HG02588 (cell line): Measurements from ENCODE around the gene ZNFX1.

ENCODE experiments used
- ATAC-seq: cut with Tn5 transposase; IDR thresholded peaks from one replicate; pipeline ENCODE4 v1.9.1; 2021; ENCODE audit warnings: mild to moderate bottlenecking, moderate library complexity; ENCODE audit not compliant: unreplicated experiment

Gene ZNFX1

GRCh38 chr20:49279677-49280462 is 2.0 kb upstream of the ZNFX1 start:
- ATAC-seq, result no peak

GRCh38 chr20:49278818-49279676 is 1.2 kb upstream of the ZNFX1 start:
- no peak for ATAC-seq

GRCh38 chr20:49277786-49278035 is 146 bp downstream of the ZNFX1 start:
- no peak for ATAC-seq

DNA sequence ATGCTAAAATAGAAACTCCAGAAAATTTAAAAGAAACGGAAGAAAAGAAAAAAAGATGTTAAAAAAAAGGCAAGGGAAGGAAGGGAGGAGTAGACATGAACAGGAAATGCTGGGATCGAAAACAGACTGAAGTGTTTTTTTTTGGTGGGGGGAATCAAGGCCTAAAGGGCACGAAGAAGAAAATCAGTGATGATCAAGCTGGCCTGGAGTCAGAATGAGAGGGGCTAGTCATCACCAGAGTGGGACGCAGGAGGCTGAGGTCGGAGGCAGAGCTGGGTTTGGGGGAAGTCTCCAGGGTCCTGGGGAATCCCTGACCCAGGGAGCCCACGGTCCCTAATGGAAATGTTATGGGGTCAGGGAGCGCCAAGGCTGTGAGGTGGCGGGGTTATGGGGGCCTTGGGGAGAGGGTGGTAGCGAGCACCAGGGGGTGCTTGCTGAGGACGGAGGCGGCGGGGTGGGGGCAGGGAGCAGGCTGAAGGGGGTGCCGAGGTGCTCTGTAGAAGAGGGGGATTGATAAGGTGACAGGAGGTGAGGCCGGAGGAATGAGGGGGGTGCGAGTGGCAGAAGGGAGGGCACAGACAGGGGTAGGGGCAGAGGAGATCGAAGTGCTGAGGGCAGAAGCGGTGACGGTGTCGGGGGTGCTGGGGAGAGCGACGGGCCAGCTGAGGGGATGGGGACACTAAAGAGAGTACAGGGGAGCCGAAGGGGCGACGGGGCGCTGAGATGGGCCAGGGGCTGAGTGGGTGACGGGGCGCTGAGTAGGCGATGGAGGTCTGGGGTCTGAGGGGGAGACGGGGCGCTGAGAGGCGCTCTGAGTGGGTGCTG is 684 bp downstream of the ZNFX1 start:
- ATAC-seq, result no peak

DNA sequence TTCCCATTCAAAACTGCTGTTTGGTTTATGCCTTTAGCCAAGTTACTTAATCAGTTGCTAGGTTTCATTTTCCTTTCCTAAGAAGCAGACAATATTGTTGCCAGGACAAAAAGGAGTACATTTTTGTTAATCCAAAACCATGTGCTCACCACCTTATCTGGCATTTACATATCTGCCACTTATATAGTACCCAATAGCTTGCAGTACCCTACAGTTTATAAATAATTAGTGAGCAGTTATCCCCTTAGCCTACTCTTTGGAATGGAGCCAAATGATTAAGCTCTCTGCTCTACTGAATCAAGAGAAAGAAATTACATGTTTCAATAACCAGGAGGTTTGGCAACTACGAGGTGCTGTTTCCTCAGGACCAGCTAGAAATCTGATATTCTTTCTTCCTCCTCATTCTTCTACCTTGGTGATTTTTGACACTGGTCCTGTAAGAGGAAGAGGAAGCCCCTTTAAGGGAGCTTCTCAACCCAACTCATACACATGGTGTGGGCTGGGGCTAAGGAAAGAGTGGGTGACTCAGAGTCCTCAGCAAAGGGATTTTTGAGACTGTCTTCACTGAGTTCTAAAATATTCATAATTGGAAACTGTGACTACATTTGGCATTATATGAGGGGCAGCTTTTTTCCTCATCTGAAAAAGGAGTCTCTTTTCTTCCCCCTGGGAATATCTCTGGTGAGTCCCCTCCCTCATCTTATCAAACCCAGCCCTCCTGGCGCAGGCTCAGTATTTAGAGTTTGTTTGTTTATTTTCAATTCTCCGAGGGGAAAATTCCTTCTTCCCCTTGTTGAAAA is 1.5 kb downstream of the ZNFX1 start:
- ATAC-seq, result no peak

- no peak for ATAC-seq
Measured at GRCh38 chr20:49275636-49276035, 2.2 kb downstream of the ZNFX1 start.

DNA sequence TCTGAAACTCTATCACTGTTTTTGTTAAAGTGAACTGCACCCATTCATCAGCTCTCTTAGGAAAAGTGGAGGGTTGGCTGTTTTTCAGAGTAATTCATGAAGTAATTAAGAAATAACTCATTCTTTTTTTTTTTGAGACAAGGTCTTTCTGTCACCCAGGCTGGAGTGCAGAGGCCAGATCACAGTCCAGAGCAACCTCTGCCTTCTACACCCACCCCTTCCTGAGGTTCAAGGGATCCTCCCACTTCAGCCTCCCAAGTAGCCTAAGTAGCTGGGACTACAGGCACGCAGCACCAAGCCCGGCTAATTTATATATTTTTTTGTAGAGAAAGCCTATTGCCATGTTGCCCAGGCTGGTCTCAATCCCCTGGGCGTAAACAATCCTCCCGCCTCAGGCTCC is 2.6 kb downstream of the ZNFX1 start:
- ATAC-seq, result no peak

- ATAC-seq, result no peak
Measured at GRCh38 chr20:49273696-49274277, 4.1 kb downstream of the ZNFX1 start.

DNA sequence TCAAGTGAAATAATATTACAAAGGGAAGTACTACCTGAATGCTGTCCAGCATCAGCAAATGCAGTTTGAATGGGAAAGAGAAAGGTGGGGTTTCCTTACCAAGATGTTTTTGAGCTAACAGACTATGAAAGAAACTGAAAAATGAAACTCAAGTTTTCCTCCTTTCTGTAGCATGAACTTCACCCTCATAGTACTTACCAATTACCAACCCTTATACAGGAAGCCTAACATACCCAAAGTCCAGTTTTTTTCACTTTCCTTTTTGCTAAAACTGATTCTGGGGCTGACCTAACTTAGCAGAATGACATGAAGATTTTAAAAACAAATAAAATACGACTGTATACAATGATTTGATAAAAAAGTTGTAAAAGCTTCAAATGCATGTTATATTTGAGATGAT is 5.2 kb downstream of the ZNFX1 start:
- ATAC-seq, result no peak

- no peak for ATAC-seq
Measured at GRCh38 chr20:49270736-49271135, 7.1 kb downstream of the ZNFX1 start.

GRCh38 chr20:49270177-49270576 is 7.7 kb downstream of the ZNFX1 start:
- ATAC-seq, result no peak

- no peak for ATAC-seq
Measured at GRCh38 chr20:49268600-49269365, 9.1 kb downstream of the ZNFX1 start.

DNA sequence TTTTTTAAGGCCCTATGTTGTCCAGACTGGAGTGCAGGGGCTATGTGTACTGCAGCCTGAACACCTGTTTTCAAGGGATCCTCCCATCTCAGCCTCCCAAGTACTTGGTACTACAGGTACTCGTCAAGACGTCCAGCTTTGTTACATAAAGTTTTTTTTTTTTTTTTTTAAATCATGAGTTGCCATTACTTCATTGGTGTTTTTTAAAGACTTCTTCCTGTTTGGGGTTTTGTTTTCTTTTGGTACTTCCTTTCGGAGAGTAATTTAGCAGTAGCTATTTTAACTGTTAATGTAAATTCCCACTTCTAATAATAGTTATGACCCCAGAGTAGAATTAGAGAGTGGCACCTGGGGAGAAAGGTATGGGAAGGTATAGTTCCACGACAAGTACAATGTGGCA is 10.5 kb downstream of the ZNFX1 start:
- no peak for ATAC-seq

GRCh38 chr20:49262444-49262843 is 15.4 kb downstream of the ZNFX1 start:
- no peak for ATAC-seq

DNA sequence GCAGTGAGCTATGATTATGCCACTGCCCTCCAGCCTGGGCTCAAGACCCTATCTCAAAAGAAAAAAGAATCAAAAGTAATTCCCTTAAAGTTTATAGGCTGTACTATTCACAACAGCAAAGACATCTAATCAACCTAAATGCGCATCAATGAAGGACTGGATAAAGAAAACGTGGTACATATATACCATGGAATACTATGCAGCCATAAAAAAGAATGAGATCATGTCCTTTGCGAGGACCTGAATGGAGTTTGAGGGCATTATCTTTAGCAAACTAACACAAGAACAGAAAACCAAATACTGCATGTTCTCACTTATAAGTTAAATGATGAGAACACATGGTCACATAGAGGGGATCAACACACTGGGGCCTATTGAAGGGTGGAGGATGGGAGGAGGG is 16.7 kb downstream of the ZNFX1 start:
- ATAC-seq, result no peak

GRCh38 chr20:49260218-49260617 is 17.6 kb downstream of the ZNFX1 start:
- ATAC-seq, result no peak

- ATAC-seq, result no peak
Measured at GRCh38 chr20:49259799-49260198, 18.1 kb downstream of the ZNFX1 start.

GRCh38 chr20:49259284-49259683 is 18.6 kb downstream of the ZNFX1 start:
- no peak for ATAC-seq

GRCh38 chr20:49256261-49256660 is 21.6 kb downstream of the ZNFX1 start:
- no peak for ATAC-seq
